ENCODE measurements around the gene JAML.

The JAML gene

DNA sequence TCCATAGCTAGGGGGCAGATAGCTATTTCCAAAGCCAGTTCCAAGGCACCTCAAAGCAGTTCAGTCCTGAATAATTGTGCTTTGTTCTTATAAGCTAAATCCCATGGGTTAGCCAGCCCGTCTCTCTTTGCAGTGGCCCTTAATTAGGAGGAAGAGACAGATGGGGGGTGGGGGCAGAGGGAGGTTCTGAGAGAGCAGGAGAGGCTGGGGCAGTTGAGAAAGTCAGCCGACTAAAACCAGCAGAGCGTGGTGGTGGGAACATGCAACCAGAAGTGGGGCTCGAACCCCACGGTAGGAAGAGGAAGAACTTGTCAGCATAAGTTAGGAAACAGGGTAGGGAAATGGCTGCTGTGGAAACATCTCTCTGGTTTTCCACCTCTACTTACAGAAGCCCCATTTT is 61.3 kb downstream of the JAML start:
- no peak for DNase-seq

DNA sequence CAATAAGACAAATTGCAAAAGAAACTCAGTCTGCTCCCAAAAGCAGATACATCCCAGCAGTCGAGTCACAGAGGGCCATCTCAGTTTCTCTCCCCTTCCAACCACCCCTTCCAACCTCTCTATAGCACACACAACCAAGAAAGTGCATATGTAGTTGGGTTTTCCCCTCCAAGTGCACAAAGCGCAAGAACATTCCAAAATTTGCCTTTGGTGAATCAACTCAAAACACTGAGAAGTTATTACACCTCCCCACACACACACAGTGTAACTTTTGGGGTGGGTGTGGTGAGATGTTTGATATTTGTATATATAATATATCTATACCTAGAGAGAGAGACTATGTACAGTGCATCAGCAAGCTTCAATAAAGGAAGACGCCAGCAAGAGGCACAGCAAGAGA is 62.0 kb downstream of the JAML start:
- no peak for DNase-seq

GRCh38 chr11:118161786-118162185 is 63.0 kb downstream of the JAML start:
- no peak for DNase-seq

DNA sequence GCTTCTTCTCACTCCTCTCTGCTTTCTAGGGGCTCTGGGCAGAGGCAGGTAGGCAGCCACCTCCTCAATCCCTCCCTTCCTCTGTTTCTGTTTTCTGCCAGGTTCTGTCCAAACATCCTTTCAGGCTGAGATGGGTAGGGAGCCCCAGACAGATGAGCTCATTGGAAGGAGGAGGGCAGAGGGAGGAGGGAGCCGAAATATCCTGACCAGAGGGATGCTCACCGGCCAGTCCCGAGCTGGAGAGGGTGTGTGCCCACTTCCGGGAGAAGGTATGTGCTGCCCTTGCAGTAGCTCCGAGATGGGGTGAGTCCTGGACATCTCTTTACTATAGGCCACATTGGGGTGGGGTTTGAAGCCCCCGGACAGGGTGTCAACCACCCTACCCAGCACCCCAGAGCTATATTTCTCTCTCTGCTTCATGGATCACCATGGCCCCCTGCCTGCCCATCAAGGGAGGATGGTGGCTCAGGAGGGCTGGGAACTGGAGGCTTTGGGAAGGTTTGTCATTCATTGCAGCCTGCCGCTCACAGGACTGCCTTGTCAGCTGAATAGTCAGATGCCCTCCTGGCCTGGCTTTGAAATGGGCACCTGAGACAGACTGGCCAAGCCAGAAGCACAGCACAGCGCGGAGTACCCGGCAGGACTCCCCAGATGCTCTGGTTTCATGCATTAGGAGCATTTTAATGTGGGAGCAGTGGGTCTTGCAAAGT is 67.5 kb downstream of the JAML start:
- DNase-seq: no peak

GRCh38 chr11:118156531-118157185 is 68.2 kb downstream of the JAML start:
- DNase-seq: no peak

- no peak for DNase-seq
Measured at GRCh38 chr11:118155776-118156530, 68.9 kb downstream of the JAML start.

GRCh38 chr11:118154641-118155040 is 70.2 kb downstream of the JAML start:
- DNase-seq: no peak

DNA sequence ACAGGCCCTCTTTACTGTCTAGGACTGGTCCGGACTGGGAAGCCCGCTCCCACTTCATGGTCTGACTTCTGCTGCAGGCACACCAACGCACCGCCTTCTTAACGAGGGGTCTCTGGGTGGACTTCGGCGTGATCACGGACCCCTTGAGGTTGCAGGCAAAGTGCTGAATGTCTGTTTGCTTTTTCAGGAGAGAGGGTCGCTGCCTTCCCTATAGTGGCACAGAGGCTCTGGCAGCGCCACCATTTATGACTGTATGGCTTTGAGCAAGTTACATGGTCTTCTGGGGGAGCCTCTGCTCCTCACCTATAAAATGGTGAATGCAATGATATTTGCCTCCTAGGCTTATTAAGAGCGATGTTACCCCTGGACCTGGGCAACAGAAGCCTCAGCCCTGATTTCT is 70.8 kb downstream of the JAML start:
- no peak for DNase-seq

DNA sequence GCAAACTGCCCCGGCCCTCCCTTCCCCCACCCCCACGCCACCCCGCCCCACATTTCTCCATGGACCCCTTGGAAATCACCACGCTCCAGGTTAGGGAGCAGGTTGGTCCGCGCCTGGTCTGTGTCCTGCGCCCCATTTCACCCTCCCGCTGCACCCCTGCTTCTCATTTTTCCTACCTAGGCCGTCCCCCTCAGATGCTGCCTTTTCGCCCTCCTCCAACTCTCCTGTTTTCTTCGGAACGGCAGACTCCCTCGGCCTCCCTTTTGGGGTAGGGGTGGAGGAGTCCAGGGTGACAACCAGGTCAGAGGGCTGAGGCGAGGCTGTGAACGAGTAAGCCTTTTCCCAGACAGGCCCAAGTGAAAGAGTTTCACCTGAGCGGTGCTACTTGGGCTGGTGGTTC is 71.3 kb downstream of the JAML start:
- no peak for DNase-seq

DNA sequence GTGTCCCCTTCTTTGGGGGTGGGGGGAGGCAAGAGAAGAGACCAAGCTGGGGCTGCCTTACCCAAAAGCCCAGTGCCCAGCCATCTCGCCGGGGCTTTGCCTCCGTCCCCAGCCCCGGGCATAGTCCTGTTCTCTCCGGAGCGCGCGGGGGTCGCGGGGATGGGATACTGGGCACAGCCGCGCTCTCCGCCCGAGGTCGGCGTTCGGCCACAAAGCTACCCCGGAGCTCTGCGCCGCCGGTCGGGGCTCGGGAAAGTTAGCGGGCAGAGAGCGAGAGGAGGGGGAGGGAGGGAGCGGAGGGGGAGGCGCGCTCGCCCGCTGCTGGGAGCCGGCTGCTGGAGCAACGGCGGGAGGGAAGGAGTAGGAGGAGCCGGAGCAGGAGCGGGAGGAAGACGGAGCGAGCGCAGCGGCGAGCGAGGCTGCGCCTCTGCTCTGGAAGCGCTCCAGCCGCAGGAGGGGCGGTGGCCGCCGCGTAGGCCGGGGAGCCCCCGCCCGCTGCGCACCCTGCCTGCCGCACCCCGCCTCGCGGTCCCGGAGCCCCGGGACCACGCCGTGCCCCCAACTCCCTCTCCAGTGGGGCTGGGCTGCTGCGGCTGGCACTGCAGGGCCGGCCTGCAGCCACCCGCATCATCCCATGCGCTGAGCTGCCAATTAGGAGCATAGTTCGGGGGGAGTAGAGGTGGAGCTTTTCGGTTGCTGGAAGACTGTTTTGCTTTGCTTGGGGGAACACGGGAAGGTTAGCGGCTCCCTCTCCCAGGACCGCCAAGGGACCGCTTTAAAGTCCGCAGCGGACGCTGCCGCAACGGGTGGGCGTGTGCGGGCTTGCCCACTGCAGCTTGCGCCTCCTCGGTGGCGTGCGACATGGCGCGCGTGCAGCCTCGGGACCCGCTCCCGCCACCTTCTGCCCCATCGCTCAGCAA is 72.0 kb downstream of the JAML start, which contains the start of gene SCN4B:
TSS of gene SCN4B (minus strand) at position 272 of the 920 bp plus-strand sequence. CDS start at position 122, 150 bp downstream.
- no peak for DNase-seq

DNA sequence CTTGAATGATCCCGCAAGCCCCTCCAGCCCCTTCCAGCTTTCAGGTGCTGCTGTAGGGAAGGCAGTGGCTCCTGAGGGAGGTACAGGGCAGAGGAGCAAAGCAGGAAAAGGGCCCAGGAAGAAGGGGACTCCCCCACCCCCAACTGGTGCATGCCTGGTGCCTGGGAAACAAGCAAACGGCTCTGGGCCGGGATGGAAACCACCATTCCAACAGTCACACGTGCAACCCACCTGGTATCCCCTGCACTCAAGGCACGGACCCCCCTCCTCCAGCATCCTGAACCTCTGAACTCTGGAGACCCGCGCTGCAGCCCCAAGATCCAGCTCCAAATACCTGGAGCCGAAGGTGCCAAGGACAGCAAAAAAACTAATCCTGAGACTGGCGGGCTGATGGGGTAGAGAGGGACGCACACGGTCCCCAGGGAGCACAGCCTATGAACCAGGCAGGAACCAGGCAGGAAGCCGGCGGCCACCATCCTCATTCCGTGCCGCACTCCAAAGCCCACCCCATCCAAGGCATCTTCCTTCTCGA is 72.7 kb downstream of the JAML start:
- DNase-seq: no peak

- DNase-seq: no peak
Measured at GRCh38 chr11:118151431-118151830, 73.4 kb downstream of the JAML start.

GRCh38 chr11:118149493-118149892 is 75.3 kb downstream of the JAML start:
- DNase-seq: no peak

- DNase-seq: no peak
Measured at GRCh38 chr11:118148856-118149255, 76.0 kb downstream of the JAML start.

DNA sequence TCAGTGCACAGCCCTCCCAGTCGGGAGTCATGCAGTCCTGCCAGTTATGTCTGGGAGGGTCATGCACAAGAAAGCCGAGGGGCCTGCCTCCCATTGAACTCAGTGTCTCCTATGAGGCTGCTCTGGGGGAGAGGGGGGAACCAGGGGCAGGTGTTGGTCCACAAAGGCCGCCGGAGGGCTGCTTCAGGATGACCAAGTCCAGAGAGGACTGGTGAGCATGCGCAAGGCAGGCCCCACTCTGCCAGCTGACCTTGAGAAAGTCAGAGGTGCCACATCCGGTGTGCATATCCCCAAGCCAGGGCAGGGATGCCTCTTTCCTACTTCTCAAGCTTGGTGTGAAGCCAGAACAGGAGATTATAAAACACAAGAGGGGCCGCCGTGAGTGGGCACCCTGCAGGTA is 76.6 kb downstream of the JAML start:
- no peak for DNase-seq

DNA sequence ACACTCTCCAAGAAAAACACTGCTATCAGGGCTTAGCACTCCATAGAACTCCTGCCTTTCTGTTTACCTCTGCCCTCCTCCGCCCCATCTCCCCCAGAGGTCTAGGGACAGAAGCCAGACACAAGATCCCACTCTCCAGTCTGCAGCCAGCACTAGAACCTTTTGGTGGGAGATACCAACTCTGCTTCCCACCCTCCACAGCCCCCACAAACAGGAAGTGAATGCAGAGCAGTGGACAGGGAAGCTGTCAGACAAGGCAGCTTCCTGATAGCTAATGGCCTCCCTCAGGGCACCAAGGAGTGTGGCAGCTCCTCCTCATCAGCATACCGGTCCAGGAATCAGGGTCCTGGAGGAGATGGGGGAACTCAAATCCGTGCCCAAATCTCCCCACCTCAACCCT is 77.3 kb downstream of the JAML start:
- no peak for DNase-seq

- DNase-seq: no peak
Measured at GRCh38 chr11:118146554-118146953, 78.3 kb downstream of the JAML start.

DNA sequence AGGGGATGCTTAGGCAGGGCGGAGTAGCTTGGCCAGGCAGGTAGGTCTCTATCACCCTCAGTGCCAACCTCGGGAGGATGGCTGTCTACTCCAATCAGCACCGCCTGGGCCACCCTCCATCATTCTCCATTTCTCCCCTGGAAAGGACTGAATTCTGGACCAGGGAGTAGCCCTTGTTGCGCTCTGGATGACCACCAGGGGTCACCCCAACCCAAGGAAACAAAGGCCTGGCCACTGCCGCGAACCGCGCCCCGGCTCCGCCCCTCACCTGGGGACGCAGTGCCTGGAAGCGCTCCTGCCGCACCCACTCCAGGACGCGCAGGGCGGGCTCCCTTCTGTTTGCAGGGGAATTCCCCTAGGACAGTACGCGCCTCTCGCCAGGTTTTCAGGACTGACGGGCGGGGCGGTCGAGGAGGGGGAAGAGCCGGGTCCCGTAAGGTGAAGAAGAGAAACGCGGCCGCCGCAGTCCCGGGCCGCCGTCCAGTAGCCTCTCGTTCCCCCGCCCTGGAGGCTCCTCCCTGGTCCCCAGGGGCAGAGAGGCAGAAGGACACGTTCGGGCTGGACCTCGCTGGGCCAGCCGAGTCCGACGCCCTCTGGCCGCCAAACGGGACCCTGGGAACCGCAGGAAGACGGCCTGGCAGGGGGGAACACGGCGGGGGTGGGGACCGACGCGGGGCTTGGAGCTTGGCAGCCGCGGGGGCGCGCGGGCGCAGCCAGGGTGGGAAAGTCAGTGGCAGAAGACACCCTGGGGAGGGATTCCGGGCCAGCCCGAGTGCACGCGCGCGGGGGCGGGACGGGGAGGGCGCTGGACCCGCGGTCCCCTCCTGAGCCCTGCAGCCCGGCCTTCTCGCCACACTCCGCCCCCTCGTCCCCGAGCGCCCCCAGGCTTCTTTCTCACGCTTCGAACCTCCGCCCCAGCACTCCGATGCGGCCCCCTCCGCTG is 79.3 kb downstream of the JAML start:
- peak; percentile 57 for DNase-seq

DNA sequence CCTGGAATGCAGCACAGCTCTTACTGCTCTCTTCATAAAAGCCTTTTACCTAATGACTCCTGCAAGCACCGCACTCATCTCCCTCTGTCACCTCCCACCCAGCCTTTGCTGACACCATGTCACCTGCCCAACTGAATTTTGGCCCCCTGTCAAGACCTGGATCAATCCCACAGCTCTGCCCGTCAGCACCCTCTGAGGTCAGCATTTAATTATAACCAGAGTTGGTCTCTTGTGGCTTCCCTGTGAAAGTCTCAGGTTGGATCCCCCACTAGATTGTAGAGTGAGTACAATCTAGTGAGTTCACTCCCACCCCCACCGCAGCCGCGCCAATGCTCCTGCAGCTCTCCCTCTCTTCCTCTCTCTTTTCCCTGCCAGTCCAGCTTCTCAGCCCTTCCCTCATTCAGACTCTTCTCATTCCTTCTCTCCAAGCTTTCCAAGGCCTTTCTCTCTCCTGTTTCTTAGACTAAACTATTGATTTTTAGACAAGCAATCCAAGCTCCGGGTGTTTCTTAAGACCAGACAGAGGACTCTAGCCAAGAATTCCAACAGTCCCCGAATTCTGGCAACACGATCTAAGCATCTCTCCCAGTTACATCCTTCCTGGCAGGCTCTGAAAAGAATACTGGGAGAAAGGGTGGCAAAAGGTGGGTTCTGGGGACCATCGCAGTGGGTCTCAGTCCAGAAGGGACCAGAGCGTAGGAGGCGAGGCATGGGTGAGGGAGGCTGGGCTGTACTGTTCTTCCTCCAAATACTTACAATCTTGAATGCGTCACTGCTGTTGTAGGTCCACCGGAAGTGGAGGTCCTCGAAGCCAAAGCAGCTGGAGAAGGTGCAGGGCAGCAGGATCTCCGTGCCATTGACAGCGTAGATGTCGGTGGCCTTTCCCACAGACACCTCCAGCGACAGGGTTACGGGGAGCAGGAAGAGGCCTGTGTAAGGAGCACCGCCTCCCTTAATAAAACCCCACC is 80.2 kb downstream of the JAML start:
- no peak for DNase-seq
